Endothelial cell of umbilical vein (primary cell): Measurements from ENCODE around the gene AACS. TPM values are rescaled to one million over a fixed set of nuclear protein-coding genes. Genes with fewer than 3 reads are reported as not detected.

Experiments
- BruUV-seq: library from RNA; stranded (reverse); fragments of 400-500 nt; replicated peaks from 2 replicates; lab custom pipeline; 2021; lab: Mats Ljungman, UMichigan
- CTCF ChIA-PET: fragments of 300-600, 350-600 bp; sonication (Branson Sonifier 250); formaldehyde crosslinking; loops from one replicate; lab custom pipeline; 2021; ENCODE audit warnings: antibody characterized with exemption, inconsistent platforms; lab: Charles Lee
- POLR2A ChIA-PET: fragments of 300-600, 350-600 bp; sonication (Branson Sonifier 250); formaldehyde crosslinking; loops from one replicate; lab custom pipeline; 2021; ENCODE audit warnings: antibody characterized with exemption, inconsistent platforms; lab: Charles Lee
- DNase-seq: peaks from one replicate; pipeline ENCODE4 v3.0.0-alpha.2; 2011; ENCODE audit warnings: low read depth, low spot score
- FAIRE-seq: peaks from 2 replicates; lab custom pipeline; 2011; peaks lifted over from hg19 to GRCh38; lab: Jason Lieb, UNC
- H2AFZ ChIP-seq: 2 replicates; pipeline ENCODE4 v1.6.0; 2012; ENCODE audit warnings: low read depth, low read length, control low read depth, inconsistent platforms
- H3K27ac ChIP-seq: 2 replicates; pipeline ENCODE4 v1.5.1; 2011; ENCODE audit warnings: low read depth, mild to moderate bottlenecking, control low read depth, low read length, moderate library complexity; ENCODE audit not compliant: insufficient read depth
- H3K27me3 ChIP-seq, 2 experiments: 2 replicates each; pipeline versions ENCODE4 v1.6.0 to v1.6.1; 2011; ENCODE audit warnings: low read length in 2 of 2, mixed read lengths in 1 of 2; ENCODE audit not compliant: control insufficient read depth in 2 of 2, insufficient read depth in 2 of 2
- H3K36me3 ChIP-seq, 2 experiments: 2 replicates in 1 of 2; 3 replicates in 1 of 2; pipeline ENCODE4 v1.5.1; 2011; ENCODE audit warnings: low read length in 2 of 2, mild to moderate bottlenecking in 1 of 2, moderate library complexity in 1 of 2; ENCODE audit not compliant: control insufficient read depth in 2 of 2, insufficient read depth in 2 of 2; ENCODE audit errors: extremely low read depth in 1 of 2
- H3K4me1 ChIP-seq: 3 replicates; pipeline ENCODE4 v1.5.1; 2011; ENCODE audit warnings: mild to moderate bottlenecking, low read length; ENCODE audit not compliant: control insufficient read depth, insufficient read depth; ENCODE audit errors: extremely low read depth
- H3K4me2 ChIP-seq: 2 replicates; pipeline ENCODE4 v1.6.1; 2011; ENCODE audit warnings: low read length, control low read depth, mixed read lengths; ENCODE audit not compliant: insufficient read depth
- H3K4me3 ChIP-seq, 3 experiments: fragments of 200-600 bp in 1 of 3; sonication (generic), shearing (Covaris generic) in 1 of 3; replicated peaks in 1 of 3; 2 replicates each; pipeline ENCODE4 v1.5.1; 2011 to 2016; ENCODE audit warnings: control low read depth in 3 of 3, low read length in 3 of 3, mild to moderate bottlenecking in 2 of 3, inconsistent platforms in 1 of 3, low read depth in 1 of 3, moderate library complexity in 1 of 3; ENCODE audit not compliant: insufficient read depth in 1 of 3
- H3K79me2 ChIP-seq: 2 replicates; pipeline ENCODE4 v1.6.0; 2012; ENCODE audit warnings: low read length, inconsistent platforms; ENCODE audit not compliant: control insufficient read depth, insufficient read depth
- H3K9ac ChIP-seq: replicated peaks from 2 replicates; pipeline ENCODE3; 2011; ENCODE audit warnings: low read length, control low read depth; ENCODE audit not compliant: insufficient read depth; ENCODE audit errors: extremely low read depth
- H3K9me1 ChIP-seq: replicated peaks from 3 replicates; pipeline ENCODE4 v1.6.0; 2011; ENCODE audit warnings: mild to moderate bottlenecking, low read length; ENCODE audit not compliant: control insufficient read depth, insufficient read depth; ENCODE audit errors: extremely low read depth
- H3K9me3 ChIP-seq: replicated peaks from 2 replicates; pipeline ENCODE4 v1.5.1; 2012; ENCODE audit warnings: low read length, inconsistent platforms; ENCODE audit not compliant: control insufficient read depth, insufficient read depth
- H4K20me1 ChIP-seq: replicated peaks from 2 replicates; pipeline ENCODE3; 2011; ENCODE audit warnings: mild to moderate bottlenecking, low read length; ENCODE audit not compliant: control insufficient read depth, insufficient read depth; ENCODE audit errors: extremely low read depth
- EZH2 ChIP-seq: IDR thresholded peaks from 2 replicates; pipeline ENCODE4 v1.6.1; 2012; ENCODE audit warnings: borderline replicate concordance, low read depth, mild to moderate bottlenecking, moderate library complexity, low read length, inconsistent platforms; ENCODE audit not compliant: severe bottlenecking
- FOS ChIP-seq: IDR thresholded peaks from 2 replicates; pipeline ENCODE4 v1.6.1; 2011; ENCODE audit warnings: mild to moderate bottlenecking, low read length, moderate library complexity, borderline replicate concordance; ENCODE audit not compliant: insufficient read depth
- GATA2 ChIP-seq: IDR thresholded peaks from 2 replicates; pipeline ENCODE4 v1.7.0; 2011; ENCODE audit warnings: low read depth, mild to moderate bottlenecking, moderate library complexity, mixed read lengths, low read length; ENCODE audit not compliant: insufficient read length, insufficient read depth
- JUN ChIP-seq: IDR thresholded peaks from 2 replicates; pipeline ENCODE4 v1.6.1; 2011; ENCODE audit warnings: borderline replicate concordance, low read depth; ENCODE audit not compliant: insufficient read length, insufficient read depth
- MAX ChIP-seq: IDR thresholded peaks from 2 replicates; pipeline ENCODE4 v1.6.1; 2011; ENCODE audit not compliant: insufficient read depth, insufficient read length
- MYC ChIP-seq: IDR thresholded peaks from one replicate; pipeline ENCODE4 v1.6.1; 2011; ENCODE audit warnings: mild to moderate bottlenecking, low read depth, low read length
- POLR2A ChIP-seq: IDR thresholded peaks from 2 replicates; pipeline ENCODE4 v1.6.1; 2012; ENCODE audit warnings: low read depth, mild to moderate bottlenecking, control low read depth, low read length
- POLR2AphosphoS5 ChIP-seq: IDR thresholded peaks from 2 replicates; pipeline ENCODE4 v1.6.1; 2012; ENCODE audit warnings: low read depth, mild to moderate bottlenecking, control low read depth, low read length, moderate library complexity; ENCODE audit not compliant: insufficient read depth
- dilution Hi-C: fragments of 300-500 bp; cut with MboI; formaldehyde crosslinking; loops from one replicate; pipeline ENCODE4 v1.15.0; 2019; ENCODE audit warnings: low sequenced_read_pairs; ENCODE audit not compliant: extremely low pct_ligation_motif_present
- intact Hi-C: fragments of 100-400 bp; cut with micrococcal nuclease; formaldehyde crosslinking; loops from one replicate; pipeline ENCODE4 v1.10.0; 2022
- polyA plus RNA-seq, 4 experiments: library from polyadenylated mRNA; depleted of rRNA in 3 of 4; stranded (reverse) in 3 of 4; unstranded in 1 of 4; fragments of >200 nt; gene quantifications; 2 replicates each; pipeline versions ENCODE4 v1.2.1 to v1.2.3, GENCODE V29; 2011 to 2012; ENCODE audit warnings: missing spikeins in 1 of 4
- total RNA-seq: library from RNA; stranded (reverse); gene quantifications from 2 replicates; pipeline ENCODE4 v1.2.3, GENCODE V29; 2021
- TF ChIP-seq, protein P1 (sequence below), 2 donors: IDR thresholded peaks; 1 replicate in 1 of 2; 2 replicates in 1 of 2; pipeline ENCODE4 v1.5.1; 2011; ENCODE audit warnings: low read length in 2 of 2, mild to moderate bottlenecking in 2 of 2, moderate library complexity in 2 of 2, control low read depth in 1 of 2, inconsistent platforms in 1 of 2, low read depth in 1 of 2; ENCODE audit not compliant: insufficient read depth in 1 of 2; ENCODE audit errors: extremely low read depth in 1 of 2

The AACS gene
- total and polyA plus RNA-seq, 2 donors (not counting 3 experiments of a cell fraction or from before 2014, with no cell fraction given): 34.7 to 40.3 TPM

GRCh38 chr12:125162489-125163028, 97.3 kb downstream of the AACS start:
- CTCF ChIA-PET: interaction anchor here (1.1 kb wide), 1 partner anchor 21 kb away, joined by 4 read pairs; no protein-coding TSS in a partner anchor
- no peak for FAIRE-seq

More at GRCh38 chr12:125162489-125163028, 97.3 kb downstream of the AACS start:
- Histone ChIP-seq H4K20me1 (no peaks in the 10 kb centered on the region), H3K9ac (no peak overlapping the region), H3K27ac (no peak overlapping the region), H3K27me3 (no peaks in the 10 kb centered on the region), H2AFZ (no peak overlapping the region), H3K4me3 (no peak overlapping the region), H3K79me2 (no peaks in the 10 kb centered on the region), H3K36me3 (no peaks in the 10 kb centered on the region), H3K4me1 (no peaks in the 10 kb centered on the region), H3K9me1 (no peaks in the 10 kb centered on the region), H3K9me3 (no peaks in the 10 kb centered on the region), H3K4me2 (no peak overlapping the region)
- intact Hi-C loops: no loop called here
- BruUV-seq: no TSS peak
- TF ChIP-seq, protein P1, sequence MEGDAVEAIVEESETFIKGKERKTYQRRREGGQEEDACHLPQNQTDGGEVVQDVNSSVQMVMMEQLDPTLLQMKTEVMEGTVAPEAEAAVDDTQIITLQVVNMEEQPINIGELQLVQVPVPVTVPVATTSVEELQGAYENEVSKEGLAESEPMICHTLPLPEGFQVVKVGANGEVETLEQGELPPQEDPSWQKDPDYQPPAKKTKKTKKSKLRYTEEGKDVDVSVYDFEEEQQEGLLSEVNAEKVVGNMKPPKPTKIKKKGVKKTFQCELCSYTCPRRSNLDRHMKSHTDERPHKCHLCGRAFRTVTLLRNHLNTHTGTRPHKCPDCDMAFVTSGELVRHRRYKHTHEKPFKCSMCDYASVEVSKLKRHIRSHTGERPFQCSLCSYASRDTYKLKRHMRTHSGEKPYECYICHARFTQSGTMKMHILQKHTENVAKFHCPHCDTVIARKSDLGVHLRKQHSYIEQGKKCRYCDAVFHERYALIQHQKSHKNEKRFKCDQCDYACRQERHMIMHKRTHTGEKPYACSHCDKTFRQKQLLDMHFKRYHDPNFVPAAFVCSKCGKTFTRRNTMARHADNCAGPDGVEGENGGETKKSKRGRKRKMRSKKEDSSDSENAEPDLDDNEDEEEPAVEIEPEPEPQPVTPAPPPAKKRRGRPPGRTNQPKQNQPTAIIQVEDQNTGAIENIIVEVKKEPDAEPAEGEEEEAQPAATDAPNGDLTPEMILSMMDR (IDR thresholded peaks at IDR 0.05; ENCODE audit: extremely low read depth in 1 of 2, insufficient read depth in 1 of 2, low read depth in 1 of 2, low read length in 2 of 2): no peak
- TF ChIP-seq POLR2AphosphoS5 (no peak), GATA2 (no peak), JUN (no peak), MAX (no peak), EZH2 (no peak), FOS (no peak), POLR2A (no peak), MYC (no peak)
- POLR2A ChIA-PET: no interaction called here
- DNase-seq: no peak
- dilution Hi-C loops: no loop called here
